Activated CD4-positive, alpha-beta memory T cell treated with anti-CD3 and anti-CD28 coated beads for 36 hours (primary cell): ENCODE data around the gene FES. TPM values are rescaled to one million over a fixed set of nuclear protein-coding genes. Genes with fewer than 3 reads are reported as not detected.
"Not testable (repeated sequence)": the region's sequence is repeated elsewhere in the genome, so short reads cannot be mapped to it uniquely, and the experiment has no call there.

Experiments
- CTCF ChIA-PET: fragments of 350-600 bp; sonication (Branson Sonifier 250); formaldehyde crosslinking; loops from one replicate; lab custom pipeline; 2021; ENCODE audit warnings: antibody characterized with exemption, inconsistent platforms; lab: Charles Lee
- POLR2A ChIA-PET: fragments of 350-600 bp; sonication (Branson Sonifier 250); formaldehyde crosslinking; loops from one replicate; lab custom pipeline; 2021; ENCODE audit warnings: antibody characterized with exemption; lab: Charles Lee
- DNase-seq: peaks from one replicate; pipeline ENCODE4 v3.0.0-alpha.2; 2020
- H3K27ac Mint-ChIP-seq: one replicate; pipeline ENCODE4 v1.8.0; 2021; ENCODE audit warnings: mixed read lengths
- H3K27me3 Mint-ChIP-seq: one replicate; pipeline ENCODE4 v1.8.0; 2021; ENCODE audit warnings: mixed read lengths
- H3K36me3 Mint-ChIP-seq: one replicate; pipeline ENCODE4 v1.8.0; 2021; ENCODE audit warnings: mixed read lengths
- H3K4me1 Mint-ChIP-seq: one replicate; pipeline ENCODE4 v1.8.0; 2021; ENCODE audit warnings: low read depth, mixed read lengths
- H3K4me3 Mint-ChIP-seq: one replicate; pipeline ENCODE4 v1.8.0; 2021; ENCODE audit warnings: mild to moderate bottlenecking, mixed read lengths
- H3K9me3 Mint-ChIP-seq: one replicate; pipeline ENCODE4 v1.8.0; 2021; ENCODE audit warnings: mixed read lengths
- intact Hi-C: fragments of 100-400 bp; cut with micrococcal nuclease; formaldehyde crosslinking; loops from one replicate; pipeline ENCODE4 v1.15.1; 2023
- total RNA-seq, 2 experiments: library from RNA; stranded (reverse); gene quantifications; one replicate each; pipeline ENCODE4 v1.2.3, GENCODE V29; 2021

The FES gene
- total RNA-seq, 2 experiments from 2014 or later: 18.0 to 21.1 TPM

DNA sequence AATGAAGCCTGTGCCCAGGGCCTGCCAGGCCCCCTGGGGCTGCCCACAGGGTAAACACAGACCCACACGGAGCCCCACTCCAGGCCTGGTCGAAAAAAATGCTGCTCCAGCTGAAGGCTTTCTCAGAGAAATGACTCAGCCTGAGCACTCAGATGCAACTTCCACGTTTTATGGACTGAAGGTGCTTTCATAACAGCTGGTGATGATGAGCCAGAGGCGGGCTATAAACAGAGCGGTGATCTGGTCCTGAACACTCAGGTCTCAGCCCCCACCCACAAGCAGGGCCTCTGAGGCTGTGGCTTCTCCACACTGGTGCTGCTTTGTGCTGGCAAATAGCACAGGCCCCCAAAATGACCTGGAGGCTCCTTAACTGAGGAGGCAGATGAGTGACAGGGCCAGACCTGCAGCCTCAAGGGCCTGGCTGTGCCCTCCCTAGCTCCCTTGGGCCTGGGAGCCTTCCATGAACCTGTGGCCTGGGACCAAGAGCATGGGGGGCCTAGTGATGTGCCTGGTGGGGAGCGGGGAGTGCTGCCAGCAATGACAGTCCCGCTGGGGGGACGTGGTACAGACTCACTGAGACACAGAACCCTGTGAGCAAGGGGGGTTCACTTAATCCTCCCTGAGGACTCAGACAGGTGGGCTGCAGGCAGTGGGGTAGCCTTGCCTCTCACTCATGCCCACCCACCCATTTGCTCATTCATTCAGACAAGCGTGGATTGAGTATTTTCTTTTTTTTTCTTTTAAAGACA is 38.9 kb upstream of the FES start:
- peaks cover 4% of the 10 kb centered on the region for H3K36me3 Mint-ChIP-seq
- POLR2A ChIA-PET: interaction anchor here (0.8 to 2.0 kb wide), 7 partner anchors 15 to 95 kb away, joined by 3 to 10 read pairs (median 3); partner anchors contain the start of gene FURIN
- H3K9me3 Mint-ChIP-seq: no peaks in the 10 kb centered on the region

DNA sequence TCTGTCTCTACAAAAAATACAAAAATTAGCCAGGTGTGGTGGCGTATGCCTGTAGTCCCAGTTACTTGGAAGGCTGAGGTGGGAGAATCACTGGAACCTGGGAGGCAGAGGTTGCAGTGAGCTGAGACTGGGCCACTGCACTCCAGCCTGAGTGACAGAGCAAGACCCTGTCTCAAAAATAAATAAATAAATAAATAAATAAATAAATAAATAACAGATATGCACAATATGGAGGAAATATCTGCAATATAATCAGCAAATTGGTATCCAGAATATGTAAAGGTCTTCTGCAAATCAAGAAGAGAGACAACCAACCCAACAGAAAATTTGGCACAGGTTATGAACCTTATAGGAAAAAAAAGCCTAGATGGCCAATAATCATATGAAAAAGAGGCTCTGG is 34.9 kb upstream of the FES start:
- POLR2A ChIA-PET: interaction anchor here (0.7 to 4.6 kb wide), 2 partner anchors 11 to 83 kb away, joined by 3 to 52 read pairs; no protein-coding TSS in a partner anchor
- H3K9me3 Mint-ChIP-seq, H3K36me3 Mint-ChIP-seq, H3K27me3 Mint-ChIP-seq, H3K4me3 Mint-ChIP-seq, DNase-seq, CTCF ChIA-PET, intact Hi-C loops: not testable (repeated sequence)
- Mint-ChIP-seq H3K27ac (peak overlapping the region; percentile 51), H3K4me1 (peaks cover 46% of the 10 kb centered on the region)

More for the DNA sequence above, 38.9 kb upstream of the FES start:
- intact Hi-C loops: no loop called here
- H3K4me3 Mint-ChIP-seq: no peak overlapping the region
- no peaks in the 10 kb centered on the region for H3K27me3 Mint-ChIP-seq
- CTCF ChIA-PET: no interaction called here
- peak; percentile 85 for DNase-seq
- peaks cover 24% of the 10 kb centered on the region for H3K4me1 Mint-ChIP-seq
- peak overlapping the region; percentile 81 for H3K27ac Mint-ChIP-seq

DNA sequence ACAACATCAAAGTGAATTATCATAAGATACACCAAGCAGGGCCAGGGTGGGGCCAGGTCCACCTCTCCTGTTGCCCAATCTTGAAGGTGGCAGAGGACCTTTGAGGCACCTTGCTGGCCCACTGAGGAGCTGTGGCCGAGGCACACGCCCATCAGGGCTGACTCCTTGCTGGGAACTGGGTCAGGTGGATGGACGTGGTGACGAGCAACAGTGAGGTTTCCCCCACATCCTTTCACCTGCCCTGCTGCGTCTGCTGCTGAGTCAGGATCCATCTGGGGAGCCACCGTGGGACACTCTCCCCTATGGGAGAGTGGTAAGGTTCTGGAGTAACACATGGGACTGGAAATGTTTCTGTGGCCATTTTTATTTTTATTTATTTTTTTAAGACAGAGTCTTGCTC is 33.2 kb upstream of the FES start:
- peak overlapping the region; percentile 25 for H3K4me3 Mint-ChIP-seq
- no peaks in the 10 kb centered on the region for H3K9me3 Mint-ChIP-seq
- CTCF ChIA-PET: interaction anchor here (0.7 to 2.8 kb wide), 4 partner anchors 15 to 134 kb away, joined by 3 to 9 read pairs (median 4); partner anchors contain the start of gene BLM
- peak; percentile 83 for DNase-seq
- H3K36me3 Mint-ChIP-seq: peaks cover 10% of the 10 kb centered on the region
- H3K4me1 Mint-ChIP-seq: peaks cover 51% of the 10 kb centered on the region
- intact Hi-C loops: loop anchor here (10.0 kb wide), 1 partner anchor 436 kb away; no protein-coding TSS in a partner anchor
- no peaks in the 10 kb centered on the region for H3K27me3 Mint-ChIP-seq
- POLR2A ChIA-PET: interaction anchor here (1.4 to 4.6 kb wide), 11 partner anchors 9 to 133 kb away, joined by 3 to 52 read pairs (median 10); partner anchors contain the start of genes BLM and FURIN
- peak overlapping the region; percentile 98 for H3K27ac Mint-ChIP-seq

DNA sequence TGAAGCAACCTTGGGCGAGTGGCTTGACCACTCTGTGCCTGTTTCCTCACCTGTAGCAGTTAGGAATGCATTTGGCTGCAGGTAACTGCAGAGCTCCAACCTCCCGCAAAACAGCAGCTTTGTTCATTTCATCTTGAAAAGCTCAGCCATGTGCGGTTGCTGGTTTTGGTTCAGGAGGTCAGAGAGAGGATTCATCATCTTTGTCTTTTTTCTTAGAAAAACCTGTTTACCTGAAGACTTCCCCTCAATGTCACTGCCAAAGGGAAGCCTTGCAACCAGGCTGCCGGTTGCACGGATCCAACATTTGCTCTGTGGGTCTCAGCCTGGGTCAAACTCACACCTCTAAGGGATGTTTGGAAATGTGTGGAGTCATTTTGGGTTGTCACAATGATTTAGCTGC is 32.4 kb upstream of the FES start:
- DNase-seq: peak; percentile 68
- no peaks in the 10 kb centered on the region for H3K9me3 Mint-ChIP-seq
- intact Hi-C loops: loop anchor here (1.0 to 10.0 kb wide), 6 partner anchors 14 to 437 kb away; partner anchors contain the start of gene FURIN
- peaks cover 10% of the 10 kb centered on the region for H3K36me3 Mint-ChIP-seq
- CTCF ChIA-PET: interaction anchor here (0.7 to 2.8 kb wide), 5 partner anchors 14 to 102 kb away, joined by 3 to 9 read pairs (median 3); no protein-coding TSS in a partner anchor
- POLR2A ChIA-PET: interaction anchor here (1.1 to 4.6 kb wide), 11 partner anchors 10 to 134 kb away, joined by 3 to 52 read pairs (median 11); partner anchors contain the start of genes BLM and FURIN
- peak overlapping the region; percentile 53 for H3K4me3 Mint-ChIP-seq
- no peaks in the 10 kb centered on the region for H3K27me3 Mint-ChIP-seq
- H3K27ac Mint-ChIP-seq: peak overlapping the region; percentile 98
- peaks cover 57% of the 10 kb centered on the region for H3K4me1 Mint-ChIP-seq

DNA sequence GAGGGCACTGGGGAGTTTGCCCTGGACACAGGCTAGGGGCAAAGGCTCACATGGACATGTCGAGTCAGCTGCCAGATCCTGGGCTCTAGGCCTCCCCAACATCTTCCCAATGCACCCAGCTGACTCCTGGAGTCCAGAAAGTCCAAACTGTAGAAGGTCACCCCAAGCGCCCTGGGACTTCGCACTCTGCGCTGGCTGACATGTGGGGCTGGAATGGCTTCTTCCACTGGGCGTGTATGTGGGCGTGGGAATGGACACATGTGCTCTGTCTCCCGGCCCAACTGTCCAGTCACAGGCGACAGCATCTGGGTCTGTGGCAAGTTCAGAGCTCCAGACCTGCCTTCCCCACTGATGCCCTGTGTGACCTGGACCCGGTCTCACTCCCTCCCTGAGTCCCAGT is 29.2 kb upstream of the FES start:
- peaks cover 8% of the 10 kb centered on the region for H3K36me3 Mint-ChIP-seq
- no peak overlapping the region for H3K4me3 Mint-ChIP-seq
- CTCF ChIA-PET: interaction anchor here (1.6 kb wide), 1 partner anchor 77 kb away, joined by 5 read pairs; the partner anchor contains the start of gene HDDC3
- POLR2A ChIA-PET: interaction anchor here (0.6 to 2.8 kb wide), 4 partner anchors 16 to 48 kb away, joined by 3 to 14 read pairs (median 6); partner anchors contain the start of gene MAN2A2
- H3K9me3 Mint-ChIP-seq: no peaks in the 10 kb centered on the region
- intact Hi-C loops: loop anchor here (10.0 kb wide), 1 partner anchor 440 kb away; no protein-coding TSS in a partner anchor
- H3K4me1 Mint-ChIP-seq: peaks cover 77% of the 10 kb centered on the region
- H3K27me3 Mint-ChIP-seq: no peaks in the 10 kb centered on the region
- DNase-seq: no peak
- H3K27ac Mint-ChIP-seq: peak overlapping the region; percentile 98

DNA sequence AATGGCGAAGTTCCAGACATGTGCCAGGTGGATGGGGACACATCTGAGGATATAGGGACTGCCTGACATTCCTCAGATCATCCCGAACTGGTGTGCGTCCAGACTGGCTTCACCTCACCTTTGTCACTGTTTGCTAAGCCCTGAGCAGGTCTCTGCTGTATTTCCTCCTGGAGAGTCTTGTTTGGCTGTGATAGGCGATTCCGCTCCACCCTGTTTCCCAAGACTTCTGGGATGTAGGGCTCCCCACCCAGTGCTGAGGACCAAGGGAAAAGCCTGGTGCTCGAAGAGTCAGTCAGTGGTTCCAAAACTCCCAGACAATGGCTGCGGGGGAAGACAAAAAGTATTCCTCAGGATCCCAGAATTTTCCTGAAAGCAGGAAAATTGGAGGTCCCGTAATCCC is 27.0 kb upstream of the FES start:
- no peak overlapping the region for H3K4me3 Mint-ChIP-seq
- DNase-seq: no peak
- no peaks in the 10 kb centered on the region for H3K27me3 Mint-ChIP-seq
- CTCF ChIA-PET: no interaction called here
- H3K36me3 Mint-ChIP-seq: peaks cover 2% of the 10 kb centered on the region
- intact Hi-C loops: loop anchor here (10.0 kb wide), 1 partner anchor 443 kb away; no protein-coding TSS in a partner anchor
- H3K27ac Mint-ChIP-seq: peak overlapping the region; percentile 98
- H3K4me1 Mint-ChIP-seq: peaks cover 66% of the 10 kb centered on the region
- POLR2A ChIA-PET: interaction anchor here (1.2 to 2.0 kb wide), 2 partner anchors 13 to 28 kb away, joined by 5 to 7 read pairs; no protein-coding TSS in a partner anchor
- no peaks in the 10 kb centered on the region for H3K9me3 Mint-ChIP-seq

DNA sequence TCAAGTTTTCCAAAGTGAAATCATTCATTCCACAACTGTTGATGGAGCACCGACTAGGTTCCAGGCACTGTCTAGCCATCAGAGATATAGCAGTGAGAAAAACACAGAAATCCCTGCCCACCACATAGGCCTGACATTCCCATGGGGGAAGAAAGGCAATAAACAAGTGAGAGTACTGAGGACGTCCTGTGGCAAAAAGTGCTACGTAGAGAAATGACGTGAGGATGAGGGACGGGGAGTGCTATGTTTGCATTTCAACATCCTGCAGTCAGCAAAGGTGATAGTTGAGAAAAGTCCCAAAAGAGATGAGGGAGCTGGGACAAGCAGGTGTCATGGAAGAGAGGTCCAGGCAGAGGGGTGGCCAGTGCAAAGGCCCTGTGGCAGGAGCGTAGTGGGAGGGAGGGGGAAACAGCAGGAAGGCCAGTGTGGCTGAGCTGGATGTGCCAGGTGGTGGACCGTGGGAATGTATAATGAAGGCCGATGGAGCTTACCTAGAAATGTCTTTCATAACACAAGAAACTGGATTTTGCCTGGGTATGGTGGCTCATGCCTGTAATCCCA is 26.3 kb upstream of the FES start:
- Mint-ChIP-seq H3K27ac (peak overlapping the region; percentile 98), H3K4me1 (peaks cover 61% of the 10 kb centered on the region), H3K27me3 (no peaks in the 10 kb centered on the region), H3K36me3 (peaks cover 2% of the 10 kb centered on the region), H3K4me3 (no peak overlapping the region), H3K9me3 (no peaks in the 10 kb centered on the region)
- ChIA-PET POLR2A (interaction anchor here (0.8 to 2.0 kb wide), 6 partner anchors 10 to 141 kb away, joined by 3 to 7 read pairs (median 4); partner anchors contain the start of genes BLM and FURIN), CTCF (interaction anchor here (0.6 to 1.3 kb wide), 3 partner anchors 15 to 141 kb away, joined by 3 read pairs; partner anchors contain the start of gene BLM)
- intact Hi-C loops: loop anchor here (10.0 kb wide), 1 partner anchor 443 kb away; no protein-coding TSS in a partner anchor
- DNase-seq: no peak

DNA sequence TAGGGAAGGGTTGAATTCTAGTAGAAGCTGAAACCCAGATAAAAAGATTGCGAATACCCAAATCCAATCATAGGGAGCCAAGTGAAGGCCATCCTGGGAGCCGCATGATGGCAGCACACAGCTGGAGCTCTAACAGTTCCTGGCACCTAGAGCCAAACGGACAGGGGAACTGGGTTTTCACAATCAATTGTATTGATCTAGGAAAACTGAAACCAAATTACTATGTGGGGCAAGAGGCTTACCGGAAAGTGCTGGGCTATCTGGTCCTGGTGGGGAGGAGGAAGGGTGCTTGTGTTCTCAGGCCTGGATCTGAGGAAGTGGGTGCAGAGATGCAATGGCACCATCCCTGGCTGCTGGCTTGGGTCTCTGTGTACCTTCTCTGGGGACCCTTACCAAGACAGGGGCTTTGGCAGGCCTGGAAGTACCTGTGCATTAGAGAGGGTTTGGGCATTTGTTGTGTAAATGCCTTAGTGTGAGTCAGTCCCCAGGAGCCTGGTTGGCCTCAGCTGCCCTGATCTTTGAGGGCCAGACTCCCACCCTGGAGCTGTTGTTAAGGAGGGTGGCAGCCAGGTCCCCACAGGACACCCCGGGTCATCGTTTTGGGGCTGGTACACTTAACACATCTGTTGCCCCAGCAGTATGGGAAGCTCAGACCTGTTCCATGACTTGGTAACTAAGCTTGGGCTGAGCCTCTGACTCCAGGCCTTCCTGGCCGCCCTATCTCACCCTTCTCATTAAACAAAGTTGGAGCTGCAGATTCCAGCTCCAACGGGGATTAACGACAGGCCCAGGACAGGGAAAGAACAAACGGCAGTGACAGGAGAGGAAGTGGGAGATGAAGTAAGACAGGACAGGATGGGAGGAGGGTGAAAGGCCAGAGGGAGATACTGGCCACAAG is 24.8 kb upstream of the FES start:
- Mint-ChIP-seq H3K4me1 (peaks cover 66% of the 10 kb centered on the region), H3K27ac (peak overlapping the region; percentile 23), H3K4me3 (no peak overlapping the region), H3K36me3 (peaks cover 1% of the 10 kb centered on the region), H3K27me3 (no peaks in the 10 kb centered on the region), H3K9me3 (no peaks in the 10 kb centered on the region)
- ChIA-PET POLR2A (interaction anchor here (1.4 to 2.0 kb wide), 2 partner anchors 11 to 142 kb away, joined by 3 to 7 read pairs; partner anchors contain the start of gene BLM), CTCF (interaction anchor here (0.6 to 1.3 kb wide), 4 partner anchors 14 to 378 kb away, joined by 3 to 4 read pairs (median 3); partner anchors contain the start of gene BLM)
- no peak for DNase-seq
- intact Hi-C loops: loop anchor here (10.0 kb wide), 1 partner anchor 445 kb away; no protein-coding TSS in a partner anchor

DNA sequence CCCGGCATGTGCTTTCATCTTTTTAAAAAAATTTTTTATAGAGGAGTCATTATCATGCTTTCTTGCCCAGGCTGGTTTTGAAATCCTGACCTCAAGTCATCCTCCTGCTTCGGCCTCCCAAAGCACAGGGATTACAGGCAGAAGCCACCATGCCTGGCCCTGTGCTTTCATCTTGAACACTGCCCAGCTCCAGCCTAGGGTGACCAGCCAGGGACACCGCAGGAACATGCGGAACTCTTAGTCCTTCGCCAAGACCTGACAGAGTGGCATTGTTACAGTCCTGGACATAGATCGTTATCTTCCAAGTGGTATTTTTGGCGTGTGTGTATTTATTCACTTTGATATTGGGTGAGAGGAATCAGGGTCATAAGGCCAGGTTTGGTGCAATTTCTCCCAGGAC is 23.9 kb upstream of the FES start:
- no peaks in the 10 kb centered on the region for H3K27me3 Mint-ChIP-seq
- no peaks in the 10 kb centered on the region for H3K36me3 Mint-ChIP-seq
- no peaks in the 10 kb centered on the region for H3K9me3 Mint-ChIP-seq
- H3K4me1 Mint-ChIP-seq: peaks cover 57% of the 10 kb centered on the region
- ChIA-PET CTCF (no interaction called here), POLR2A (no interaction called here)
- intact Hi-C loops: no loop called here
- H3K27ac Mint-ChIP-seq: no peak overlapping the region
- no peak for DNase-seq
- H3K4me3 Mint-ChIP-seq: no peak overlapping the region

DNA sequence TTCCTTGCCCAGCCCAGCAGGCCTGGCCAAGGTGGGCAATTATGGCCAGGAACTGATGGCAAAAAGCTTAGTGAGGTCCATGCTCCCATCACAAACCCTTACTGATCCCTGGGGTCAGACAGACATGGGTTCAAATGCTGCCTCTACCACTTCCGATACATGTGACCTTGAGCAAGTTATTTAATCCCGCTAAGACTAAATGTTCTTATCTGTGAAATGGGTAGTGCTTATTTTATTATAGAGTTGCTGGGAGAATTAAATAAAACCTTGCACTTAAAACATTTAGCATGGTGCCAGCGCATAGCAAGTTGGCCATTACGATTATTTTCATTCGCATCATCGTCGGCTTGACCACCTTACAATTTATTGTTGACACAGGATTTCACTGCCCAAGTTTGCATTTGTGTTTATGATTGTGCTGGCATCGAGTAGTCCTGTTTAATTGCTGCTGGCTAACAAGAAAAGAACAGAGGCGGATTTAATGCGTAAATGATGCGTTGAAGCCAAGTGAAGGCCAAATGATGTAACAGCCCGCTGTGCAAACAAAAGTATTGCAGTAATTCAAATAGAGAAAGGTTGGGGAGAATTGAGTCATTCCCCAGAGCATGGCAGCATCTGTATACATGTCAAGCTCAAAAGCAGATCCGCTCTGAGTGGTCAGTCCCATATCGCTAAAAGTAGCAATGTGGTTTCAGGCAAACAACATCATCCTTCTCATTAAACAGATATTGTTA is 23.2 kb upstream of the FES start:
- ChIA-PET POLR2A (no interaction called here), CTCF (interaction anchor here (1.3 kb wide), 1 partner anchor 9 kb away, joined by 3 read pairs; no protein-coding TSS in a partner anchor)
- H3K9me3 Mint-ChIP-seq: no peaks in the 10 kb centered on the region
- no peaks in the 10 kb centered on the region for H3K36me3 Mint-ChIP-seq
- no peak overlapping the region for H3K4me3 Mint-ChIP-seq
- no peaks in the 10 kb centered on the region for H3K27me3 Mint-ChIP-seq
- DNase-seq: no peak
- intact Hi-C loops: no loop called here
- H3K4me1 Mint-ChIP-seq: peaks cover 53% of the 10 kb centered on the region
- no peak overlapping the region for H3K27ac Mint-ChIP-seq
